RPMI8226 (cell line): ENCODE measurements around the gene UBE2J2.

Experiments used
- DNase-seq: peaks from one replicate; pipeline ENCODE4 v3.0.0-alpha.2; 2015

UBE2J2 gene

GRCh38 chr1:1223891-1224290 is 49.8 kb downstream of the UBE2J2 start:
- no peak for DNase-seq

GRCh38 chr1:1223321-1223720 is 50.3 kb downstream of the UBE2J2 start:
- no peak for DNase-seq

GRCh38 chr1:1222575-1223225 is 51.0 kb downstream of the UBE2J2 start:
- DNase-seq = no peak

GRCh38 chr1:1221887-1222574 is 51.6 kb downstream of the UBE2J2 start:
- DNase-seq = no peak

GRCh38 chr1:1220197-1220596 is 53.5 kb downstream of the UBE2J2 start:
- no peak for DNase-seq

- no peak for DNase-seq
Measured at GRCh38 chr1:1219341-1219740, 54.3 kb downstream of the UBE2J2 start.

- no peak for DNase-seq
Measured at GRCh38 chr1:1218524-1219200, 55.0 kb downstream of the UBE2J2 start.

GRCh38 chr1:1217621-1218523 is 55.8 kb downstream of the UBE2J2 start:
- no peak for DNase-seq

GRCh38 chr1:1216770-1217620 is 56.7 kb downstream of the UBE2J2 start:
- no peak for DNase-seq

GRCh38 chr1:1215881-1216605 is 57.6 kb downstream of the UBE2J2 start:
- DNase-seq = no peak

- DNase-seq = no peak
Measured at GRCh38 chr1:1215080-1215676, 58.5 kb downstream of the UBE2J2 start.

GRCh38 chr1:1213345-1214265 is 60.0 kb downstream of the UBE2J2 start, which contains the start of gene TNFRSF4:
TSS of gene TNFRSF4 (minus strand) at chr1:1214153. CDS start at chr1:1214127, 26 bp downstream.
- DNase-seq = no peak

- DNase-seq = no peak
Measured at GRCh38 chr1:1212780-1213344, 60.8 kb downstream of the UBE2J2 start.

GRCh38 chr1:1211541-1212441 is 61.9 kb downstream of the UBE2J2 start:
- DNase-seq = no peak

- DNase-seq = no peak
Measured at GRCh38 chr1:1210726-1211540, 62.7 kb downstream of the UBE2J2 start.

GRCh38 chr1:1208713-1209433 is 64.8 kb downstream of the UBE2J2 start:
- DNase-seq = peak; percentile 89

GRCh38 chr1:1207571-1207892 is 66.1 kb downstream of the UBE2J2 start:
- DNase-seq = peak; percentile 31
